ENCODE results near the gene SUPT4H1. TPM values are rescaled to one million over a fixed set of nuclear protein-coding genes. Genes with fewer than 3 reads are reported as not detected.

The SUPT4H1 gene
- total RNA-seq, 1 experiment from 2014 or later: 70.9 TPM

GRCh38 chr17:58357312-58358297 is 5.6 kb upstream of the SUPT4H1 start:
- DNase-seq: no peak
- CTCF ChIA-PET: no interaction called here
- intact Hi-C loops (cut with micrococcal nuclease; ENCODE audit: unreplicated experiment): no loop called here
- Mint-ChIP-seq H3K27ac (ENCODE audit: unreplicated experiment) (no peak overlapping the region), H3K4me3 (ENCODE audit: unreplicated experiment) (no peak overlapping the region), H3K9me3 (ENCODE audit: unreplicated experiment) (no peaks in the 10 kb centered on the region), H3K4me1 (ENCODE audit: low read depth, unreplicated experiment) (peaks cover 25% of the 10 kb centered on the region), H3K27me3 (ENCODE audit: insufficient read depth, unreplicated experiment) (no peaks in the 10 kb centered on the region), H3K36me3 (ENCODE audit: insufficient read depth, unreplicated experiment) (peaks cover 82% of the 10 kb centered on the region)
- Histone ChIP-seq H3K4me1 (no peaks in the 10 kb centered on the region), H3K4me3 (ENCODE audit: low read depth, low read length) (no peak overlapping the region), H3K36me3 (ENCODE audit: control insufficient read depth, insufficient read depth, low read length) (peaks cover 9% of the 10 kb centered on the region), H3K27me3 (replicated peaks; ENCODE audit: control insufficient read depth, insufficient read depth, low read length) (no peaks in the 10 kb centered on the region), H3K9me3 (no peaks in the 10 kb centered on the region)
- TF ChIP-seq CTCF (IDR thresholded peaks at IDR 0.05; ENCODE audit: insufficient read depth in 1 of 2, low read depth in 1 of 2, low read length in 1 of 2, severe bottlenecking in 1 of 2, unreplicated experiment in 1 of 2): no peak
- POLR2A ChIA-PET: no interaction called here
- no TSS peak for BruUV-seq (replicated peaks)

- no peak overlapping the region for H3K4me3 Mint-ChIP-seq (ENCODE audit: unreplicated experiment)
- BruUV-seq (replicated peaks): no TSS peak
- Histone ChIP-seq H3K9me3 (no peaks in the 10 kb centered on the region), H3K36me3 (ENCODE audit: control insufficient read depth, insufficient read depth, low read length) (peaks cover 9% of the 10 kb centered on the region), H3K4me3 (ENCODE audit: low read depth, low read length) (no peak overlapping the region), H3K4me1 (no peaks in the 10 kb centered on the region), H3K27me3 (replicated peaks; ENCODE audit: control insufficient read depth, insufficient read depth, low read length) (no peaks in the 10 kb centered on the region)
- TF ChIP-seq CTCF (IDR thresholded peaks at IDR 0.05; ENCODE audit: insufficient read depth in 1 of 2, low read depth in 1 of 2, low read length in 1 of 2, severe bottlenecking in 1 of 2, unreplicated experiment in 1 of 2): no peak
- no peak overlapping the region for H3K27ac Mint-ChIP-seq (ENCODE audit: unreplicated experiment)
- DNase-seq: no peak
- ChIA-PET CTCF (no interaction called here), POLR2A (interaction anchor here (0.7 to 1.1 kb wide), 3 partner anchors 24 to 61 kb away, joined by 3 to 7 read pairs (median 5); partner anchors contain the start of gene RNF43)
- intact Hi-C loops (cut with micrococcal nuclease; ENCODE audit: unreplicated experiment): no loop called here
- peaks cover 82% of the 10 kb centered on the region for H3K36me3 Mint-ChIP-seq (ENCODE audit: insufficient read depth, unreplicated experiment)
- H3K4me1 Mint-ChIP-seq (ENCODE audit: low read depth, unreplicated experiment): peaks cover 14% of the 10 kb centered on the region
- no peaks in the 10 kb centered on the region for H3K27me3 Mint-ChIP-seq (ENCODE audit: insufficient read depth, unreplicated experiment)
- no peaks in the 10 kb centered on the region for H3K9me3 Mint-ChIP-seq (ENCODE audit: unreplicated experiment)
Observed at GRCh38 chr17:58356231-58356630, 4.2 kb upstream of the SUPT4H1 start.

- peaks cover 11% of the 10 kb centered on the region for H3K4me1 Mint-ChIP-seq (ENCODE audit: low read depth, unreplicated experiment)
- H3K9me3 Mint-ChIP-seq (ENCODE audit: unreplicated experiment): no peaks in the 10 kb centered on the region
- Histone ChIP-seq H3K36me3 (ENCODE audit: control insufficient read depth, insufficient read depth, low read length) (peaks cover 10% of the 10 kb centered on the region), H3K27me3 (replicated peaks; ENCODE audit: control insufficient read depth, insufficient read depth, low read length) (no peaks in the 10 kb centered on the region), H3K9me3 (no peaks in the 10 kb centered on the region), H3K4me1 (no peaks in the 10 kb centered on the region), H3K4me3 (ENCODE audit: low read depth, low read length) (no peak overlapping the region)
- POLR2A ChIA-PET: no interaction called here
- DNase-seq: no peak
- CTCF ChIA-PET: interaction anchor here (0.7 kb wide), 1 partner anchor 63 kb away, joined by 3 read pairs; the partner anchor contains the start of gene RNF43
- H3K36me3 Mint-ChIP-seq (ENCODE audit: insufficient read depth, unreplicated experiment): peaks cover 81% of the 10 kb centered on the region
- peak overlapping the region; percentile 45 for H3K27ac Mint-ChIP-seq (ENCODE audit: unreplicated experiment)
- intact Hi-C loops (cut with micrococcal nuclease; ENCODE audit: unreplicated experiment): no loop called here
- no TSS peak for BruUV-seq (replicated peaks)
- no peak for TF ChIP-seq CTCF (IDR thresholded peaks at IDR 0.05; ENCODE audit: insufficient read depth in 1 of 2, low read depth in 1 of 2, low read length in 1 of 2, severe bottlenecking in 1 of 2, unreplicated experiment in 1 of 2)
- H3K4me3 Mint-ChIP-seq (ENCODE audit: unreplicated experiment): no peak overlapping the region
- H3K27me3 Mint-ChIP-seq (ENCODE audit: insufficient read depth, unreplicated experiment): no peaks in the 10 kb centered on the region
Observed at GRCh38 chr17:58354541-58355216, 2.7 kb upstream of the SUPT4H1 start.
